ENCODE measurements around the gene COL18A1.

COL18A1 gene

DNA sequence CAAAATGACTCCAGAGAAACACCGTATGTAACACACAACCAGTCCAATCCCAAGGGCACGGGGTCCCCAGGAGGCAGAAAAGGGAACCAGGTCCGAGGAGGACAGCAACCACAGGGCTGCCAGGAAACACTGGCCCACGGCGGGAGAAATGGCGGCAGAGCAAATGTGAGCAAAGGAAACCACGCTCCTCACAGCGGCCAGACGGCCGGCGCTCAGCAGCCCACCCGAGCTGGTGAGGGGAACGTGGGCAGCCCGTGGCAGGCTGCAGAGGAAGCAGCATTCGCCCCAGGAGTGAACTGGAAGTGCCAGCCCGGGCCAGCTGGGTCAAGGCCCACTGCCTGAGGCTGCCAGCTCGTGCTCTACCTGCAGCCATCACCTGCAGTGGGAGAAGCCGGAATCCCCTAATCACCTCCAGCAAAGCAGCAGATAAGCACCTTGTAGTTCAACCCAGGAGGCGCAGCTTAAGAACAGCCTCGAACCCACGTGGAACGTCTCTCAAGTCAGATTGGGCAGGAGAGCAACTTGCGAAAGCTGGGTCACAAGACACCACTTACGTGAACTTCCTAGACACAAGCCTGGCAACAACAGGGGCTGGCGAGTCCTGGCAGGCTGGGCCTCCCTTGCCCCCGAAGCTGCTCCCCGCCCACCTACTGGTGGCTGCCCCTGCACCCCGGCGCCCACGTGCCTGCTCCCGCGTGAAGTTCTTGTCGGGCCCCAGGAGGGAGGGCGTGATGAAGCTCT, 130.5 kb downstream of the COL18A1 start:
- no peak for DNase-seq (ENCODE audit: low read depth in 2 of 2)

DNA sequence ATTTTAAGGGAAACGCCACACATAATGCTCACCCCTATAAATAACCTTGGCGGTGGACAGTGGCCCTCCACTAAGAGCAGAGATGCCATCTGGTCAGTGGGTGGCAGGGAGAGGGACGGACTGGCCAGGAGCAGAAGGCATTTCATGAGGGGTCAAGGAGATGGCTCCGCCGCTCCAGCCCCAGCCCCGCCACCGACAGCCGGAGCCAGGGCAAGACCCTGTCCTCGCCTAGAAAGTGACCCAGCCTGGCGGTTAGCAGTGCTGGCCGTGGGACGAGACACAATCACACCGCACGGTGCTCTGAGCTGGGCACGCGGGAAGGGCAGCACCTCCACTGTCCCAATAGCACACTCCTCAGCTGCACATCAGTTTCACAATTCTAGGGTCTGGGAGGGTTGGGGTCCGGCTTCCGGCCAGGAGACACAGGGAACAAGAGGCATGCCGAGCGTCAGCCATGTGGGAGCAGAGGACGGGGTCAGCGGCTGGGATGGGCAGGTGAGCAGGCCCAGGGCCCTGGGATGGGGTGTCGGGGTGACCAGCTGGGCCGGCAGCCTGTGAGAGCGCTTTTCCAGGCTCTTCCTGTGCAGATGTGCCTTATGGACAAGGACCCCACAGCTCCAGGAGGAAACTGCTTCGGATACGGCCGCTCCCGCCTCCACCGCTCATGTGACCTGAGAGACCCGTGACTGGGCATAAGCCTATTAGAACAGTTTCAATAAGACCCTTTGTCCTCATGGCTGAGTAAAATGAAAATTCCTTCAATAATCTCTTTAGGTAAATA, 131.5 kb downstream of the COL18A1 start:
- DNase-seq (ENCODE audit: low read depth in 2 of 2): no peak

DNA sequence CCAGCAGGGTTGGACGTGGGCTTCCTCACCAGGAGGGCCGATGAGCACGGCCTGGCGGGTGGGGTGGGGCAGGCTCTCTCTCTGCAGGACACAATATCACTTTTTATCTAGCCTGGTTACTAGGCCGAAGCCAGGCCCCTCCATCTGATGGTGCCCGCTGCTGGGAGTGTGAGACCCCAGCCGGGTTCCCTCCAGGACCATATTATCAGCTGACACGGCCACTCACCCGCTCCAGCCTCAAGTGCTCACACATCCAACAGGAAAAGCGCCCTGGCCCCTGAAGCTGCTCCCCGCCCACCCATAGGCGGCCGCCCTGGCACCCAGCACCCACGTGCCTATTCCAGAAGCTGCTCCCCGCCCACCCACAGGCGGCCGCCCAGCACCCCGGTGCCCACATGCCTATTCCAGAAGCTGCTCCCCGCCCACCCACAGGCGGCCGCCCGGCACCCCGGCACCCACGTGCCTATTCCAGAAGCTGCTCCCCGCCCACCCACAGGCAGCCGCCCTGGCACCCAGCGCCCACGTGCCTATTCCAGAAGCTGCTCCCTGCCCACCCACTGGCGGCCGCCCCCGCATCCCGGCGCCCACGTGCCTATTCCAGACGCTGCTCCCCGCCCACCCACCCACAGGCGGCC, 132.3 kb downstream of the COL18A1 start:
- DNase-seq (ENCODE audit: low read depth in 2 of 2): no peak

DNA sequence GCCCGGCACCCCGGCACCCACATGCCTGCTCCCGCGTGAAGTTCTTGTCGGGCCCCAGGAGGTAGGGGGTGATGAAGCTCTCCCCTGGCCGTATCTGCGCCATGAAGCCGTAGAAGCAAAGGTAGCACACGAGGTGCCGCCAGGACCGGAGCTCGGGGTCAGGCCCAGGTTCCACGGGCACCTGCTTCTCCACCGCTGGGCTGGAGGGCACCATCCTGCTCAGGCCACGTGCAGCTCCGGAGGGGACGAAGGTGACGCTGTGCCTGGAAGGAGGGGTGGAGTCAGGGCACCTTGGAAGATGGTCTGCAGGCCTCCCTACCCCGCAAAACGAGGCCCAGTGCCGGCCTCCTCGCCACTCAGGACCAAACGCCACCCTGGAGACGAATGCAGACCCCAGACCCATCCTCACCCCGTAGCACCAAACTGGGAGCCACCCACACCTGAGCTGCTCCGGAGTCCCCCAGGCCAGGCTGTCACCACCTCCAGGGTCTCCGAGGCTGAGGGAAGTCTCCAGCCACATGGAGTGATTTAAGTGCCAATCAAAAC, 132.9 kb downstream of the COL18A1 start:
- no peak for DNase-seq (ENCODE audit: low read depth in 2 of 2)

DNA sequence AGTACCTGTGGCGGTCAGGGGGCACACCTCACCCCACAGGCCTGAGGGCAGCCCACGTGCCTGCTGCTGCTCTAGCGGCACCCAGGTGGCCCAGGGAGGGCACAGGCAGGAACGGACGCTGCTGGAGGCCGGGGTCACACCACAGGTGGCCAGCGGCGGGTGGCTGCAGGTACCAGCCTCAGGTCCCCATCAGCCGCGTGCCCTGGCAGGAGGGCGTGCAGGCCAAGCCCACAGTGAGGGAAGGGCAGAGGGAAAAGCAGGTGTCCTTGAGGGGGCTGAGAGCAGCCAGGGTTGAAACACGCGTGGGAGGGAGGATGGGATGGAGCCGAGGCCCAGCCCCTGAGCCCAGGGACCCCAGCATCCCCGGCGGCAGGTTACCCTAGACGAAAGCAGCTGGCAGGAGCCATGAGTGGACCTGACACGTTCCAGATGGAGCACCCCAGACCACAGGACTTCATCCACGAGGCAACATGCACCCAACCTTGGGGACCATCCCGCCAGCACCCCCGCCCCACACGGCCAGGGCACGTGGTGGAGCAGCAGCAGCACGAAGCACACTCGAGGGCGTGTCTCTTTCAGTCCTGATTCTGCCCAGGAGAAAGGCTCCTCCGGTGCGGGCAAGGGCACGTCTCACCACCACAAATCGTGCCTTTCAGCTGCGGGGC, 133.5 kb downstream of the COL18A1 start:
- DNase-seq (ENCODE audit: low read depth in 2 of 2): no peak

DNA sequence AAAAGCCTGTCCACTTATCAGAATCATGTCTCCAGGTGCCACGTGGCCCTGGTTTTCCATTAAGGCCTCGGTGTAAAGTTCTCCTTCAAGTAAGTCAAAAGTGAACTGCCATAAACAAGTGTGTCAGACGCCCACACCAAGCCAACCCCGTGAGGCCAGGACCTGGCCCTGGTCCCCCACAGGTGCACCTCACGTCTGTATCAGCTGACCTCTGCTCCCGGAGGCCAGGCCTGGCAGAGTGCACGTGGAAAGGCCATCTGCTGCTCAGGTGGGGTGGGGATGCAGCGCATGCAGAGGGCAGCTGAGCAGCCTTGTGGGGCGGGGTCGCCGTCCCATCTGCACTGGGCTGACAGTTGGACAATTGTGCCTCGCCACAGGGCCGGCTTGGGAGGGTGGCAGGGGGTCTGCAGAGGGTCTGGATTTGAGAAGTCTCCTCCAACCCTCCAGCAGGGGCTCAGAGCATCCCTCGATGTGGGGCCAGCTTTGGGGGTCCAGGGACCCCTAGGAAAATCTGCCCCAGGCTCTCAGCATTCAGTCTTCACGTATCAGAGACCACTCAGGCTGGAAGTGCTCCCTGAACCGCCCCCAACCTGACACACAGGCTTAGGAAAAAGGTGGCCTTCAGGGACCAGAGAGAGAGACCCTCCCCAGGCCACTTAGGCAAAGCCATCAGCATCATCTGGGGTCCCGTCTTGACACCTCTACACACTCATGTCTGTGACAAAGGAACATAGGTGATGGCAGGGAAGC, 134.3 kb downstream of the COL18A1 start:
- DNase-seq (ENCODE audit: low read depth in 2 of 2): no peak

DNA sequence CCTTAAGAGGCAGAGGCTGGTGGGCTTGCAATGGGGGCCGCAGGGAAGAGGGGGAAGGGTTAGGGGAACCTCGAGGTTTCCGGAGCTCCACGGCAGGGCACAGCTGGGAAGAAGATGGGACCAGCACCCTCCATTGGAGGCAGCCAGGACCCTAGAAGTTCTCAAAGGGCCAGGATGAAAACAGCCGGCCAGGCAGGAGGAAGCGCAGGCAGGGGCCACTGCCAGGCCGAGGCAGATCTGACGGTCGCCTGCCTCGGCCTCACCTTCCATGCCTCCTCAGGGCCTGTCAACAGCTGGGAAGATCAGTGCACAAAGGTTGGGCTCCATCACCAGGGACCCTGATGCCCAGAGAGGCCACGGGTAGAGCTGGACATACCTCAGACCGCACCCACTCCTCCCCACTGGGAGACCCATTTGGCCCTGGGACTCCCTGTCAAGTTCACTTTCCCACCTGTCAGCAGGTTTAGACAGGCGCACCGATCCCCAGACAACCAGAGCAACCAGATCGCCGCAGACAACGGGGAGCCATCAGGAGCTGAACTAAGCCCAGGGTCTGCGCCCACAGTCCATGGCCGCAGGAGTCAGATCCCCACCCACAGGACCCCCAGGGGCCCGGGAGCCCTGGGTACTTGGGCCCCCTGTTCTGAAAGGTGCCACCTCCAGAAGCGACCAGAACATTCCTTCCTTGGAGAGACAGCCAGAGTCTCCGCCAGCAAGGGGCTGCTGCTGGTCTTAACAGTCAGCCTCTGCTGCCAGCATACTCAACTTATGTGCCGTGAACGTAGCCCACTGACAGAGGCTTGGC, 135.0 kb downstream of the COL18A1 start:
- no peak for DNase-seq (ENCODE audit: low read depth in 2 of 2)

DNA sequence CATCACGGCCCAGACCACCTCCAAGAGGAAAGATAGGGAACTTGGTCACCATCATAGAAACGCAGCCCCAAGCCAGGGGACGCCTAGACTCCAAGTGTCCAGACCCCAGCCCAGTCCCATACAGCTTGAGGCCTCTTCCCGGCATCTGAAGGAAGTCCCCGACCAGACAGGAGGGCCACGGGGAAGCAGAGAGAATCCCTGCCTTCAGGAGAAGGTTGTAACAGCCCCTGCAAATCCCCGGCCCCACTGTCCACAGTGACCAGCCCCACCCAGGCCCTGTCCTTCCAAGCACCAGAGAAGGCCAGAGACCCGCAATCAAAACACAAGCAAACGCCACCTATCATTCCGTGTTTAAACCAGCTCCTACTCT, 135.6 kb downstream of the COL18A1 start:
- DNase-seq (ENCODE audit: low read depth in 2 of 2): no peak

DNA sequence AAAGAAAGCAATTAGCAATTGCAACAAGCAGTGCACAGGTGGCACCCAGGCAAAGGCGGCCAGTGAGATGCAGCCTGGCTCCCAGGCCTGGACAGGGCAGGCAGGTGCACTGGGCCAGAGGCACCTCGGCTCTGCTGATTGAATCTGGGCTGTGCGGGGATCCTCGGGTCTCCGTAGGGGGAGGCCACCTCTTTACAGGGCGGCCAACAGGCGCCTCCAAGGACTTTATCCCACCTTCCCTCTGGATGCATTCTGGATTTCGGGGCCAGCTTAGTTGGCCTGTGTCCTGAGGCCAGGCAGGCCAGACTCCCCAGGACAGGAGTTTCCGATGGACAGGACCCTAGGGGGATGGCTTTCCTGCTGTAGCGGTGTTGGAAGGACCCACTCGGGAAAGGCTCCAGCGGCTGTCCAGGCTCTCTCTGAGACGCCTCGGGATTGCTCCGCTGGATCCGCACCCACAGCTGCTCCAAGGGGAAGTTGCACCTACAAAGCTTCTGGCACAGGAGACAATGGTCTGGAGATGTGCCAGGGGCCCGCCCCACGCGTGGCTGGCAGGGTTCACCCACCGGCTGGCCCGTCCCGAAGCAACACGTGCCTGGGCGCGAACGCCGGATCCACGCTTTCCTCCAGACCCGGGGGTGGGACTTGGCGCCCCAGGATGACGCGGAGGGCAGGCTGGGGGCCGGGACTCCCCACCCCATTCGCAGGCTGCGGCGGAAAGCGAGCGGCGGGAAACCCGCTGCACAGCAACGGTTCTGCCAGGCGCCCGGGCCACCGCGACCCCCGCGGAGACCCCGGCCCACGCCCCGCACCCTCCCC, 136.5 kb downstream of the COL18A1 start:
- DNase-seq (ENCODE audit: low read depth in 2 of 2): peak; percentile 56 to 74

DNA sequence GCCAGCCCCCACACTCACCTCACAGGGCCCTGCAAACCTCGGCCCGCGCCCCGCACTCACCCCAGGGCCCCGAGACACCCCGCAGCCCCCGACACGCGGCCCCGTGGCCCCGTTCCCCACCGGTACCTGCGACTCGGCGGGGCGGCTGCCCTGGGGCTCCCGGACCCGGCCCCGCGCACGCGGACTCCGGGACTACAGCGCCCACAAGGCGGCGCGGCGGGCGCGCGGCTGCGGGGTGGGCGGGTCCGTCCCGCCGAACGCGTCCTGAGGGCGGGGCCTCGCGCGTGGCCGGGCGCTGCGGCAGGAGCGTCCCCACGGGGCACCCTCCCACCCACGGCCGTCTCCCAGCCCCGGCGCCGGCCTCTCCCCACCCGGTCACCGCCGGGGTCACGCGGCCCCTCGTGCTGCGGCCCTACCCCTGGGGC, 137.3 kb downstream of the COL18A1 start, which contains the start of gene SLC19A1:
TSS of gene SLC19A1 (minus strand) at position 199 of the 425 bp plus-strand sequence. CDS start 4,481 bp downstream, outside the sequence.
- DNase-seq (ENCODE audit: low read depth in 2 of 2): peak; percentile 50 to 62

DNA sequence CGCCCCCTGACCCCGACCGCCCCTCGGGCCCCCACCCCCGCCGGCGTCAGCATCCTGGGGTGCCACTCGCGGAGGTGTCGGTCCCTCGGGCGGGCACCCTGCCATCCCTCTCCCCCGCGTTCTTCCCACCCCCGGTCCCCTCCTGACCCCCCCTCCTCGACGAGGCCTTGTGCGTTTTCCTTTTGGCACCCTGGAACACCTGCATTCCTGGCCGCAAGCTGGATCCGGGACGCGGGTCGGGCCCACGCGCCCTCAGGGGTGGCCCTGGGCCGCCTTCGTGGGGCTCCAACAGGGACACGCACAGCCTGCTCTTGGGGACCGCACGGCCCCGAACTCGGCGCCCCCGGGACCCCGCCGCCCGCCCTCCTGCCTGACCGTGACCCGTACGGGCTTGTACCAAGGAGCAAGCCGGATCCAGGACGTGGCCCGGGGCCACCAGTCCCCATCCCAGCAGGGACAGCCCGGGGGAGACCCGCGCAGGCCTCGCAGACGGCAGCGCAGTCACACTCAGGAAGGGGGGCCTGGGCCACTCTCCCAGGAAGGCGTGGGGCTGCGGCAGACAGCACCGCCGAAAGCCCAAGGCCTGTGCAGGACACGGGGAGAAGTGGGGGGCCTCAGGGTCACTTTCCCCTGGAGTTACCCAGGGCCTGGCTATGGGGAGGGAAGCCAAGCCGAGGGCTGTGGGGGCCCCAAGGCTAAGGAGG, 137.9 kb downstream of the COL18A1 start:
- no peak for DNase-seq (ENCODE audit: low read depth in 2 of 2)

DNA sequence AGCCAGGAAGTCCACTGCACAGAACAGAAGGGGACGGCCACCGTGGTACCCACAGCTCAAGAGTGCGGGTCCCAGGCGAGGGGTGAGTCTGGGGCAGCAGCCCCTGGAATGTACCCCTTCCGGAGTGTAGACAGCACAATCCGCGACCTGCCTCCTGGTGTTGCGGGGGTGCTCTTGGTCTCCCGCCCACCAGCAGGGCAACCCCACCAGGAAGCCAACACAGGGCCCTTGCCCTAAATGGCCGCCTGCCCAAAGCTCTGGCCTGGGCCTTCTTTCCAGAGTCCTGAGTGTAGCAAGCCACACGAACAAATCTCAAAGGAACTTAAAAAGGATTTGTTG, 138.4 kb downstream of the COL18A1 start:
- no peak for DNase-seq (ENCODE audit: low read depth in 2 of 2)

DNA sequence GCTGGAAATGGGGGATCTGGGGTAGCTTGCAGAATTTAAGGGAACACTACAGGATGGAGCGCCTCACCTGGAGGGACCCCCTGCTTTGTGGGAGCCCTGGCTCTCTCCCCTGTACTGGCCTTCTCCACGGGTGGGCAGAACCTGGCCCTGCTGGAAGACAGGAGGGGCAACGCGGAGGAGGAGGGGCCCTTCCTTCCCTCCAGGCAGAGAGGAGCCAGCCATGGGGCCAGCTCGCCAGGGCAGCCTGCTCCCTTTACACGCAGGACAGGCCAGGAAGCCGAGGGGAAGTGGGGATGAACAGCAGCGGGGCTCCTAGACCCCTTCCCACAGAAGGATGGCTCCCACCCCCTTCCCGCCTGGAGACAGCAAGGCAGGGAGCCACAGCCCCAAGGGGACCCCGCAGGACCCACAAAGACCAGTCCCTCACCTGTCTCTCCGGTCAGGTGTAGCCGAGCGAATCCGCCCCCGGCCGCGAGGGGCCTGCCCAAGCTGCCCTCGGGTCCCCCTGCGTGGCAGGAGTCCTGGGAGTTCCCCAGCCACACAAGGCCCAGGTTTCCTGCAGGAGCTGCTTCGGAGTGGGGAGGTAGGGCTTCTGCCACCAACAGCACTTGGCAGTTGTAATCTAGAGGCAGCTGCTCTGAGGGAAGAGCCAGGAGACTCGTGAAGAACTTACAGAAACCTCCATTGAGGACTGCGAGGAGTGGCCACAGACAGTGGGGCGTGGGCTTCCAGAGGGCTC, 138.9 kb downstream of the COL18A1 start:
- DNase-seq (ENCODE audit: low read depth in 2 of 2): no peak

DNA sequence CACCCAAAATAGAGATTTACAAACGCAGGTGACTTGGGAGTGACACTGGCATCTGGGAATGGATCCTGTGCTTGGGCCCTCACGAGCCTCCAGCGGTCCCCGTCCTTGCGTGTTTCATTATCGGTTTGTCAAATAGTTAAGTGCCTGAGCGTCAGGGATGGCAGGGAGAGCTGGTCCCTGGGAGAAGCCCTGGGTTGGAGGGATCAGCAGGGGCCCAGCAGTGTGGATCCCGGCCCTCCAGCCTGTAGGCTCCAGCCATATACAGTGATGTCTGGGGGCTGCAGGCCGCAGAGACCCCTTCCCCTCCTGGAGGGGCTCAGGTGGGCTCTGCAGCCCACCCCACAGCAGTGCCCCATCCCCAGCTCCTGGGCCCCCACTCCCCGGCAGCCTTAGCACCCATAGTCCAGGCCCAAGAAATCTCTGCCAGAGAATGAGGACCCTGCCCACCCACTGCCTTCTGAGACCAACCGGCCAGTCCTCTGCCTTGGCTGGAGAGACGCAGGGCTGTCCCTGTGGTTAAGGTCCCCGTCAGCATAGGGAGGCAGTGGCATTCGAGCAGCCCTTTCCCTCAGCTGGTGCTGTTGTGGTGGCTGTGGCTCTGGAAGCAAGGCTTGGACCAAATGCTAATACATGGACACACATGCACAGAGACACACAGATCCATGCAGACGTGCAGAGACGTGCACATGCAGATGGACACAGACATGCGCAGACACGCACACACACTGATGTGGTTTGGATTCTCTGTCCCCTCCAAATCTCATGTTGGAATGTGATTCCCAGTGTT, 139.7 kb downstream of the COL18A1 start:
- DNase-seq (ENCODE audit: low read depth in 2 of 2): no peak

DNA sequence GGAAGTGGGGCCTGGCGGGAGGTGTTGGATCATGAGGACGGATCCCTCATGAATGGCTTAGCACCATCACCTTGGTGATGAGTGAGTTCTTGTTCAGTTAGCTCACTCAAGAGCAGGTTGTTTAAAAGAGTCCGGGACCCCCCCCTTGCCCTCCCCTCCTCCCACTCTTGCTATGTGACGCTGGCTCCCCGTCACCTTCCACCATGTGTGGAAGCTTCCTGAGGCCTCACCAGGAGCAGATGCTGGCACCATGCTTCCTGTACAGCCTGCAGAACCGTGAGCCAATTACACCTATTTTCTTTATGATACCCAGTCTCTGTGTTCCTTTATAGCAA, 140.2 kb downstream of the COL18A1 start:
- DNase-seq (ENCODE audit: low read depth in 2 of 2): no peak

DNA sequence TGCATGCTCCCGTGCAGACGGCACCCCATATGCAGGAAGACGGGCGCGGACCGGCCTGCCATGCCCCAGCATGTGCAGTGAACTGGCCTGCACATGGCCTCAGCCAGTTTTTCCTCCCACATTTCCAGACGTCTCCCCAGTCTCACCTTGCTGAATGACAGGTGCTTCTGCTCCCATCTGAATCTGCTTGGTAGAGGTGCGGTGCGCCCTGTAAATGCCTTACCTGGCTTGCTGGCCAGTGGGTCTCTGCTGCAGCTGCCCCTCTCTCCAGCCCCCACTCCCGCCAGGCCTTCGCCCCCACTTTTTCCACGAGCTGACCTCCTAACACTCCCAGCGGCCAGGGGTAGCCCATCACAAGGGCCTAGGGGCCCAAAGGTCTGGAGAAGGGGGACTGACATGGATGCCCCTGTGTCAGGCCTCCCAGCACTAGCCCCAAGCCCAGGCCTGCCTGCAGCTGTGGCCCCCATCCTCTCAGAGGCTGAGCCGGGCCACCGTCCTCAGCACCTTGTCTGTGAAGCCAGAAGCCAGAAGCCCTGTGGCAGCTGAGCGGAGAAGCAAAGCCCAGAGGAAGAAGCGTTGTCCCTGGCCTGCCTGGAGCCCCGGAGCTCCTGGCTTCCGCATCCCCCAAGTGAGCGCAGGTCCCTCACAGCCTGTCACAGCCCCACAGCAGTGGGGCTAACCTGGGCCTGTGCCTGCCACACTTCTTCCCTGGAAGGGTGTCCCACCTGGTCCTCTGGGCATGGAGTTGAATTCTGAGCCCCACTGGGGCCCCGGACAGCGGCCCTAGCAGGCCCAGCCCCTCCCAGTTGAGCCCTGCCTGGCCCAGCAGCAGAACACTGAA, 140.9 kb downstream of the COL18A1 start:
- no peak for DNase-seq (ENCODE audit: low read depth in 2 of 2)

Data from stimulated activated CD8-positive, alpha-beta memory T cell treated with anti-CD3 and anti-CD28 coated beads, Interleukin-15, amount 100 ng/mL, for 4 hours (primary cell).